Right atrium auricular region (tissue), 2 donors: ENCODE results near the gene PRRX1. TPM values are rescaled to one million over a fixed set of nuclear protein-coding genes. Genes with fewer than 3 reads are reported as not detected.

Source experiments
- DNase-seq: peaks from one replicate; pipeline ENCODE4 v3.0.0-alpha.2; 2019; ENCODE audit warnings: low spot score
- H3K27ac ChIP-seq, 2 donors: fragments of 200-600 bp; sonication (generic); 1 replicate in 1 of 2; 2 replicates in 1 of 2; pipeline ENCODE4 v1.5.1; 2016 to 2019
- H3K27me3 ChIP-seq, 2 donors: fragments of 200-600 bp; sonication (generic); one replicate each; pipeline versions ENCODE4 v1.5.1 to v1.6.0; 2017 to 2019
- H3K36me3 ChIP-seq: fragments of 200-600 bp; sonication (generic); one replicate; pipeline ENCODE4 v1.5.1; 2016
- H3K4me1 ChIP-seq, 2 donors: fragments of 200-600 bp; sonication (generic); one replicate each; pipeline versions ENCODE4 v1.5.1 to v1.6.0; 2017 to 2019
- H3K4me3 ChIP-seq, 2 donors: fragments of 200-600 bp; sonication (generic); 1 replicate in 1 of 2; 2 replicates in 1 of 2; pipeline ENCODE4 v1.5.1; 2017 to 2019; ENCODE audit warnings: mild to moderate bottlenecking in 1 of 2, moderate library complexity in 1 of 2
- H3K9me3 ChIP-seq, 2 donors: fragments of 200-600 bp; sonication (generic); one replicate each; pipeline ENCODE4 v1.5.1; 2019
- total RNA-seq, 2 donors: library from RNA; depleted of rRNA; stranded (reverse); fragments of >200 nt; gene quantifications; one replicate each; pipeline ENCODE4 v1.1.0, GENCODE V29; 2016
- TF ChIP-seq, protein P1 (sequence below), 2 donors: fragments of 200-600 bp; sonication (generic); IDR thresholded peaks; one replicate each; pipeline ENCODE4 v1.5.1; 2019; ENCODE audit warnings: antibody characterized with exemption in 2 of 2

PRRX1 gene
- total RNA-seq, 2 donors from 2014 or later, result 23.9 to 55.1 TPM

- no peak overlapping the region for H3K4me3 ChIP-seq
- H3K36me3 ChIP-seq, result no peaks in the 10 kb centered on the region
- H3K27ac ChIP-seq, result no peak overlapping the region
- DNase-seq, result no peak
- H3K9me3 ChIP-seq, result no peaks in the 10 kb centered on the region
- TF ChIP-seq, protein P1, sequence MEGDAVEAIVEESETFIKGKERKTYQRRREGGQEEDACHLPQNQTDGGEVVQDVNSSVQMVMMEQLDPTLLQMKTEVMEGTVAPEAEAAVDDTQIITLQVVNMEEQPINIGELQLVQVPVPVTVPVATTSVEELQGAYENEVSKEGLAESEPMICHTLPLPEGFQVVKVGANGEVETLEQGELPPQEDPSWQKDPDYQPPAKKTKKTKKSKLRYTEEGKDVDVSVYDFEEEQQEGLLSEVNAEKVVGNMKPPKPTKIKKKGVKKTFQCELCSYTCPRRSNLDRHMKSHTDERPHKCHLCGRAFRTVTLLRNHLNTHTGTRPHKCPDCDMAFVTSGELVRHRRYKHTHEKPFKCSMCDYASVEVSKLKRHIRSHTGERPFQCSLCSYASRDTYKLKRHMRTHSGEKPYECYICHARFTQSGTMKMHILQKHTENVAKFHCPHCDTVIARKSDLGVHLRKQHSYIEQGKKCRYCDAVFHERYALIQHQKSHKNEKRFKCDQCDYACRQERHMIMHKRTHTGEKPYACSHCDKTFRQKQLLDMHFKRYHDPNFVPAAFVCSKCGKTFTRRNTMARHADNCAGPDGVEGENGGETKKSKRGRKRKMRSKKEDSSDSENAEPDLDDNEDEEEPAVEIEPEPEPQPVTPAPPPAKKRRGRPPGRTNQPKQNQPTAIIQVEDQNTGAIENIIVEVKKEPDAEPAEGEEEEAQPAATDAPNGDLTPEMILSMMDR (IDR thresholded peaks at IDR 0.05), result no peak
- no peaks in the 10 kb centered on the region for H3K27me3 ChIP-seq
- peaks cover 0 to 17% of the 10 kb centered on the region in 2 donors for H3K4me1 ChIP-seq
These were observed 6.6 kb upstream of the PRRX1 start for GRCh38 chr1:170657275-170657853.

- Histone ChIP-seq H3K4me1 (peaks cover 0 to 26% of the 10 kb centered on the region in 2 donors), H3K36me3 (no peaks in the 10 kb centered on the region), H3K4me3 (no peak overlapping the region), H3K27me3 (peaks cover 0 to 4% of the 10 kb centered on the region in 2 donors), H3K27ac (no peak overlapping the region), H3K9me3 (no peaks in the 10 kb centered on the region)
- TF ChIP-seq, protein P1 (IDR thresholded peaks at IDR 0.05), result no peak
- no peak for DNase-seq
These were observed 4.4 kb upstream of the PRRX1 start for GRCh38 chr1:170659399-170660035.

GRCh38 chr1:170660281-170660713 lies 3.6 kb upstream of the PRRX1 start:
- TF ChIP-seq, protein P1 (IDR thresholded peaks at IDR 0.05), result no peak
- H3K9me3 ChIP-seq, result no peaks in the 10 kb centered on the region
- H3K36me3 ChIP-seq, result no peaks in the 10 kb centered on the region
- no peak overlapping the region for H3K4me3 ChIP-seq
- no peak for DNase-seq
- no peak overlapping the region for H3K27ac ChIP-seq
- H3K4me1 ChIP-seq, result peaks cover 0 to 33% of the 10 kb centered on the region in 2 donors
- H3K27me3 ChIP-seq, result peaks cover 0 to 8% of the 10 kb centered on the region in 2 donors

DNA sequence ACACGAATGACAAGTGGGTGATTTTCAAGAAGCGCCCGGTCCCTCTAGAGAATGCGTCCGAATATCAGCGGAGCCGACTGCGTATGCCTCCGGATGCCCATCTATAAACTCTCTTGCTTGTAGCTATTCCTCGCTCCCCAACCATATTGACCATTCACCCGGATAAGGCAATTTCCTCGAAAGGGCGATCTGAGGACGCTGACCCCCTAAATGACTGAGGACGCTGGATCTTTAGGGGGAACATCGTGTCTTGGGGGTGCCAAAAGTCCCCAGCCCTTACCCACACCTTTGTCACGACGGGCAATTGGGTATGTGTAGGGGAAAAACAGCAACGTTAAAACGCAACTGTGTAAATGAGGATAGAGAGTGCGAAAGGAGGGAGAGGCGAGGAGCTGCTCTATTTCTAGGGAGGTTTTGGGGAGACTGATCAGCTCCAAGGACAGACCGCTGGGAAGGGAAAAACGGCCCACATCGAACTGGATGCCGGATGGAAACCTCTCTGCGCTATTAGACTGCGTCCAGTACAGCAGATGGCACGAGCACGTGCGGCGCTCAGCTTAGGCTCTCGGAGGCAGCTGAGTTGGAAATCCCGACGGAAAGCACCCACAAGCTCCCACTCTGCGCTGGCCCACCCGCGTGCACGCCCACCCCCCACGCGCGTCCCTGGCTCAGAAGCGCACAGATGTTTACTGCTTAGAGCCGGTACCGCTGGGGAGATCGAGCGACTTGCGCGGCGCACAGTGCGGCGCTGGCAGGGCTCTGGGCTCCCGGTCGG lies 2.9 kb upstream of the PRRX1 start:
- DNase-seq, result no peak
- Histone ChIP-seq H3K4me1 (peaks cover 0 to 37% of the 10 kb centered on the region in 2 donors), H3K27ac (peak overlapping the region in 1 of 2 donors; percentile 86), H3K4me3 (peak overlapping the region; percentile 62 to 63), H3K36me3 (no peaks in the 10 kb centered on the region), H3K9me3 (no peaks in the 10 kb centered on the region), H3K27me3 (peaks cover 0 to 8% of the 10 kb centered on the region in 2 donors)
- TF ChIP-seq, protein P1 (IDR thresholded peaks at IDR 0.05), result no peak

- DNase-seq, result no peak
- peaks cover 0 to 8% of the 10 kb centered on the region in 2 donors for H3K27me3 ChIP-seq
- H3K36me3 ChIP-seq, result no peaks in the 10 kb centered on the region
- H3K4me3 ChIP-seq, result peak overlapping the region; percentile 62 to 63
- no peaks in the 10 kb centered on the region for H3K9me3 ChIP-seq
- peaks cover 0 to 37% of the 10 kb centered on the region in 2 donors for H3K4me1 ChIP-seq
- TF ChIP-seq, protein P1 (IDR thresholded peaks at IDR 0.05), result no peak
- peak overlapping the region; percentile 86 to 89 for H3K27ac ChIP-seq
These were observed 2.1 kb upstream of the PRRX1 start for GRCh38 chr1:170661646-170662411.
